Measurements from ENCODE around the gene POM121.
"Not testable (repeated sequence)": the region's sequence is repeated elsewhere in the genome, so short reads cannot be mapped to it uniquely, and the experiment has no call there.

The POM121 gene

DNA sequence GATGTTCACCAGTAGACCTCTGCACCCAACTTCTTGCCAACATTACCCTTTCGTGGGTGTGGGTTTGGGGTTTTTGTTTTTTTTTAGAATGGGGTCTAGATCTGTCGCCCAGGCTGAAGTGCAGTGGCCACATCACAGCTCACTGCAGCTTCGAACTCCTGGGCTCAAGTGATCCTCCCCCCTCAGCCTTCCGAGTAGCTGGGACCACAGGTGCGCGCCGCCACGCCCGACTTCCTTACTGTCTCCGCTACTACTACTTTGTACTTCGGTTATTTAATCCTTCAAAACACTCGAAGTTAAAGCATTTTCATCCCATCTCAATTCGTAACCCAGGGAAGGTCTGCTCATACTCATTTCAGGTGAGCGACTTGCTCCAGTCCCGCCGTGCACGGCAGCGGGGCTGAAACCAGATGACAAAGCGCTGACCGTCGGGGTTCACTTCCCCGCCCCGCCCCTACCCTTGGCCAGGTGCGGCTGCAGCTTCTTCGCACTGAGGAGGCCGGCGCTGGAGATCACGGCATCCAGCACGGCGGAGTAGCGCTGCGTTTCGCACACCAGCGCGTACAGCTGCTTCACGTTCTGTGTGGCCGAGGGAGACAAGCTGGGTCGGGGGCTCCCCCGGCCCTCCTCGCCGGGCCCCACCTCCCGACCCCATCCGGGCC lies 29.1 kb downstream of the POM121 start:
- not testable (repeated sequence) for H3K79me2 ChIP-seq (ENCODE audit: low read length); H3K27me3 ChIP-seq (ENCODE audit: low read depth, low read length); H4K20me1 ChIP-seq (ENCODE audit: insufficient read depth, low read length); H3K27ac ChIP-seq (ENCODE audit: low read length); H3K9me3 ChIP-seq (ENCODE audit: insufficient read depth, low read length); H3K9ac ChIP-seq (ENCODE audit: low read length); H3K4me1 ChIP-seq (ENCODE audit: low read length); H3K36me3 ChIP-seq (replicated peaks; ENCODE audit: low read depth, low read length); H2AFZ ChIP-seq (ENCODE audit: low read depth, low read length)
- H3K4me3 ChIP-seq (ENCODE audit: low read length), result peak overlapping the region; percentile 60; the same call in 1 of the 2 replicates
- peak overlapping the region; percentile 55 for H3K4me2 ChIP-seq (ENCODE audit: low read length)

DNA sequence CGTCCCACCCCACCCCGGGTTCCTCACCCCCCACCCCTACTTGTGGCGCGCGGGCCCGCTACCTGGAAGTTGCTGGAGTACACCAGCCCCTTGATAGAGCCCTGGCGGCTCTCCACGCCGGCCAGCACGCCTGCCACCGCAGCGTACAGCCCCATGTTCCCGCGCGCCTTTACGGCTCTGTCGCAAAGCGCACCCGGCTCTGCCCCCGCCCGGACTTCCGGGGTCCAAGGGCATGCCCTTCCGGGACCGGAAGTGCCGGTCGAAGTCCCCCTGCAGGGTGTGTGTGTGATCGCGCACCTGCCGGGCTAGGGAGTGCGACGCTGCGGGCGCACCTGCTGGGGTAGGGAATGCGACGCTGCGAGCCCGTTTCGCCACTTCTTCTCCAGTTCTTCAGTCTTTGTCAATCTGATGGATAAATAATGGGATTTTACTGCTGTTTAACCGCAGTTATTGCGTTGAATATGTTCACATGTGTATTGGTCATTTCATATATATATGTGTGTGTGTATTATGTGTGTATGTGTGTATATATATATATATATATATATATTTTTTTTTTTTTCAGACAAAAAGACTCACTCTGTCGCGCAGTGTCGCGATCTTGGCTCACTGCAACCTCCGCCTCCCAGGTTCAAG lies 29.8 kb downstream of the POM121 start:
- not testable (repeated sequence) for H3K27me3 ChIP-seq (ENCODE audit: low read depth, low read length); H3K9ac ChIP-seq (ENCODE audit: low read length); H3K4me1 ChIP-seq (ENCODE audit: low read length); H3K4me2 ChIP-seq (ENCODE audit: low read length); H2AFZ ChIP-seq (ENCODE audit: low read depth, low read length); H3K79me2 ChIP-seq (ENCODE audit: low read length); H3K9me3 ChIP-seq (ENCODE audit: insufficient read depth, low read length); H3K36me3 ChIP-seq (replicated peaks; ENCODE audit: low read depth, low read length); H3K27ac ChIP-seq (ENCODE audit: low read length); H4K20me1 ChIP-seq (ENCODE audit: insufficient read depth, low read length)
- peak overlapping the region; percentile 51; the same call in 1 of the 2 replicates for H3K4me3 ChIP-seq (ENCODE audit: low read length)

DNA sequence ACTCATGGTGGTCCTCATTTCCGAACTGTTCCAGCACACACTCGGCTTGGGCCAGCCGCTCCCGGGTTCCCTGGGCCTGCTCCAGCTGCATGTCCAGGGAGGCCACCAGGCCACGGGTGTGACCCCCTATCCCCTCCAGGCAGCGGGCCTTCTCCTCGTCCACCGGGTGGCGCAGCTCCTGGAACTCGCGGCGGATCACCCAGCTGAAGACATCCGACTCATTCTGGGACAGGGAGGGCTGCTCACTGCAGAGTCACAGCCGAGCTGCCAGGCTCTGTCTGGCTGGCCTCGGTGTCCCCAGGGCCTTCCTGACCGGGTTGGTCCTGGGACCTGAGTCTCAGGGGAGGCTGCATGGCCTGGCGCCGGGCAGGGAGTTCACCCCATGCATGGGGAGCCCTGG lies 35.1 kb downstream of the POM121 start:
- H3K9ac ChIP-seq (ENCODE audit: low read length); H3K4me3 ChIP-seq (ENCODE audit: low read length); H3K79me2 ChIP-seq (ENCODE audit: low read length); H3K27me3 ChIP-seq (ENCODE audit: low read depth, low read length); H3K9me3 ChIP-seq (ENCODE audit: insufficient read depth, low read length); H4K20me1 ChIP-seq (ENCODE audit: insufficient read depth, low read length); H3K4me2 ChIP-seq (ENCODE audit: low read length); H3K4me1 ChIP-seq (ENCODE audit: low read length); H3K36me3 ChIP-seq (replicated peaks; ENCODE audit: low read depth, low read length); H3K27ac ChIP-seq (ENCODE audit: low read length); H2AFZ ChIP-seq (ENCODE audit: low read depth, low read length): not testable (repeated sequence)

DNA sequence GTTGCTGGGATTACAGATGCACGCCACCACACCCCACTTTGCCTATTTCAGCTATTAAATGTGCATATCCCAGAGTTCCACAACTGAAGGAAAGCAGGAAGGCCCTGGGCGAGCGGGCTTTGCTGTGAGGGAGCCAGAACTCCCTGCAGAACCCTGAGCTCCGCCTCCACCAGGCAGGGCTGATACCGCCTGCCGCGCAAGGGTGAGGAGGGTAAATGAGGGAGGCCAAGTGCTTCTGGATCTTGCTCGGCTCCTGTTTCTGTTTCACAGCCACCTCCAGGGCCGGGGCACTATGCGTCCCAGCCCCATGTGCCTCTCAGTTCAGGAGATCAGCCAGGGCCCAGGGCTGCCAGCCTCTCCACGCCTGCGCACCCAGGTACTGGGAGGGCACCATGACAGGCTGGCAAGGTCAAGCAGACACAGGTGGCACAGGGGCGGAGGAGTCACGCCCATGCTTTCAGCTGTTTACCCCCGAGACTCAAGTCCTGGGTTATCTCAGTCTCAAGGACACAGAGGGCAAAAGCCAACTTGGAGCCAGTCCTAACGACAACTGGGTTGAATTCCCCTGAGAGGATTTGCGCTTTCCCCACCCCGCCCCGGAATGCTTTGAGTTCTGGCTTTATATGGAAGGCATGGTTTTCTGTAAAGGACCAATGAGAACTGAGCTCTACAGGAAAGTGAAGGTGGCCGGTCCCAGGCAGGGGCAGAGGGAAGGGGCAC lies 35.9 kb downstream of the POM121 start:
- H3K4me2 ChIP-seq (ENCODE audit: low read length); H3K27me3 ChIP-seq (ENCODE audit: low read depth, low read length); H3K27ac ChIP-seq (ENCODE audit: low read length); H3K4me1 ChIP-seq (ENCODE audit: low read length); H3K9ac ChIP-seq (ENCODE audit: low read length); H2AFZ ChIP-seq (ENCODE audit: low read depth, low read length); H4K20me1 ChIP-seq (ENCODE audit: insufficient read depth, low read length); H3K79me2 ChIP-seq (ENCODE audit: low read length); H3K36me3 ChIP-seq (replicated peaks; ENCODE audit: low read depth, low read length); H3K4me3 ChIP-seq (ENCODE audit: low read length); H3K9me3 ChIP-seq (ENCODE audit: insufficient read depth, low read length): not testable (repeated sequence)

DNA sequence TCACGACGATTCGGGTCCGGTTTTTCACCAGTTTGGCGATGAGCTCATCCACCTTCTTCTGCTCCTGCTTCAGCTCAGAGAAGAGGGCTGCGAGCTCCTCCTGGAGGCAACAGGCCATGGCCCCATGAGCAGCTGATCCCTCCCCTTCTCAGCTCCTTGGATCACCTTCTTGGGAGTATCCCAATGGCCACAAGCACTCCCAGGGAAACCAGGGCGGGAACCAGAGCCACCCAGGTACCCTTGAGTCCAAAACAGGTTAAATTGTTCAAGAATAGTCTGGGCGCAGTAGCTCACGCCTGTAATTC lies 36.4 kb downstream of the POM121 start:
- not testable (repeated sequence) for H3K27me3 ChIP-seq (ENCODE audit: low read depth, low read length); H4K20me1 ChIP-seq (ENCODE audit: insufficient read depth, low read length); H3K27ac ChIP-seq (ENCODE audit: low read length)

DNA sequence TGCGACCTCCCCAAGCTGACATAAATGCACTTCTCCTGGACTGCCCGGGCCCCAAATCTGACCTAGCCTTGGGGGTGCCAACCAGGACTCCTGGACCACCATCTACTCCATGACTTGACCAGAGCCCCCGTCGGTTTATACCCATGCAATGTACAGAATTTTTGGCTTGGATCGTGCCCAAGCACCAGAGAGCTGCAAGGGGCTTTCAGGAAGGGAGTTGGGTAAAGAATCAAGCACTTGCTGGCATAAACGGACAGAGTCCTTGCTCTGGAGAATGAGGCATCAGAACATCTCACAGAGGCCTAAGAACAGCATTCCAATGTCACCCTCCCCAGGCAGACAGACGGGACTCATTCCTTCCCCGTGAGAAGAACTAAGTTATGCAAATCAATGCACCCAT lies 38.2 kb downstream of the POM121 start:
- H3K4me1 ChIP-seq (ENCODE audit: low read length); H3K4me3 ChIP-seq (ENCODE audit: low read length): not testable (repeated sequence)

More for the DNA sequence above, 36.4 kb downstream of the POM121 start:
- H3K4me1 ChIP-seq (ENCODE audit: low read length); H3K9me3 ChIP-seq (ENCODE audit: insufficient read depth, low read length); H3K36me3 ChIP-seq (replicated peaks; ENCODE audit: low read depth, low read length); H3K79me2 ChIP-seq (ENCODE audit: low read length); H2AFZ ChIP-seq (ENCODE audit: low read depth, low read length); H3K4me3 ChIP-seq (ENCODE audit: low read length); H3K9ac ChIP-seq (ENCODE audit: low read length); H3K4me2 ChIP-seq (ENCODE audit: low read length): not testable (repeated sequence)

DNA sequence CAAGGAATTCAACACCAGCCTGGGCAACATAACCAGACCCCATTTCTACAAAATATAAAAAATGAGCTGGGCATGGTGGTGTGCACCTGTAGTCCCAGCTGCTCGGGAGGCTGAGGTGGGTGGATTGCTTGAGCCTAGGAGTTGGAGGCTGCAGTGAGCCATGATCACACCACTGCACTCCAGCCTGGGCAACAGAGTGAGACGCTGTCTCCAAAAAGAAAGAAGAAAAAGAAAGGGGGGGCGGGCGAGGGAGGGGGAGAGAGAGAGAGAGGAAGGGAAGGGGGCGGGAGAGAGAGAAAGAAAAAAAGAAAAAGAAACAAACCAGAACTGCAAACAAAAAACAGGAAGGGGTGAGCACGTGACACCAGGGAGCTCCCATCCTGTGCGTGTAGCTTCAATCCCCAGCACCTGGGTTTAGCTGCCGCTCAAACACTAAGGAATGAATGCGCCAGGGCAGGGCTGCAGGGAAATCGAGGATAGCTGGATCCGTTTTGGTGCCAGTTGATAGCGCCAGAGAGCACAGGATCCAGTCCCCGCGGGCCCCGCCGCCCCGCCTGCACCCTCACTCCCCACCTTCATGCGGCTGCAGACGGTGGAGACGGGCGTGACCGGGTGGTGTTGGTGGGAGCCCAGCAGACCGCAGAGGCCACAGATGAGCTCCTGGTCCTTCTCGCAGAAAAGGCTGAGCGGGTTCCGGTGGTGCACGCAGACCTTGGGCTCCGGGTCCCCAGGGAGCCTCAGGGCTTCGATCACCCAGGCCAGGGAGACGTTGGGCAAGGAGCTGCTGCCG lies 40.5 kb downstream of the POM121 start:
- H3K9ac ChIP-seq (ENCODE audit: low read length); H3K4me2 ChIP-seq (ENCODE audit: low read length); H3K79me2 ChIP-seq (ENCODE audit: low read length); H3K27ac ChIP-seq (ENCODE audit: low read length); H3K4me1 ChIP-seq (ENCODE audit: low read length); H4K20me1 ChIP-seq (ENCODE audit: insufficient read depth, low read length); H3K4me3 ChIP-seq (ENCODE audit: low read length); H2AFZ ChIP-seq (ENCODE audit: low read depth, low read length); H3K9me3 ChIP-seq (ENCODE audit: insufficient read depth, low read length); H3K36me3 ChIP-seq (replicated peaks; ENCODE audit: low read depth, low read length); H3K27me3 ChIP-seq (ENCODE audit: low read depth, low read length): not testable (repeated sequence)

More for the DNA sequence above, 38.2 kb downstream of the POM121 start:
- H3K4me2 ChIP-seq (ENCODE audit: low read length); H3K27ac ChIP-seq (ENCODE audit: low read length); H3K36me3 ChIP-seq (replicated peaks; ENCODE audit: low read depth, low read length); H3K27me3 ChIP-seq (ENCODE audit: low read depth, low read length); H2AFZ ChIP-seq (ENCODE audit: low read depth, low read length); H3K9me3 ChIP-seq (ENCODE audit: insufficient read depth, low read length); H4K20me1 ChIP-seq (ENCODE audit: insufficient read depth, low read length); H3K79me2 ChIP-seq (ENCODE audit: low read length); H3K9ac ChIP-seq (ENCODE audit: low read length): not testable (repeated sequence)

DNA sequence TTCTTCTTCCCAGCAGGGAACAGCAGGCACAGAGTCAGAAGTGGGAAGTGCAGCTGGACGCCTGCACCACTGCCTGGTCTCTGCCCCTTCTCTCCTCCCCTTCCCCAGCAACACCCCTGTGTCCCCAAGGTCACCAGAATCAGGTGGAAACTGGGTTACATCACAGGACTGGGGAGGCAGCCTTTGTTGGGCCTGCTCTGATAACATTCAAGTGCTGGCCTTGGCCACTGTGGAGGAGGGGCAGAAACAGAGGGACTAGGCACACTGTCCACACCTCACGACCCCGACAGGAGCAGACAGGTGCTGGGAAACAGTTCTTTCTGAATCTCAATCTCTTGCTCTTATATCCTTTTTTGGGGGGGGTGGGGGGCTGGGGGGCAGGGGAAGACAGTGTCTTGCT lies 42.0 kb downstream of the POM121 start:
- H4K20me1 ChIP-seq (ENCODE audit: insufficient read depth, low read length); H3K36me3 ChIP-seq (replicated peaks; ENCODE audit: low read depth, low read length); H3K27me3 ChIP-seq (ENCODE audit: low read depth, low read length); H3K27ac ChIP-seq (ENCODE audit: low read length); H3K9me3 ChIP-seq (ENCODE audit: insufficient read depth, low read length); H3K79me2 ChIP-seq (ENCODE audit: low read length); H3K4me3 ChIP-seq (ENCODE audit: low read length); H3K9ac ChIP-seq (ENCODE audit: low read length); H3K4me1 ChIP-seq (ENCODE audit: low read length); H2AFZ ChIP-seq (ENCODE audit: low read depth, low read length); H3K4me2 ChIP-seq (ENCODE audit: low read length): not testable (repeated sequence)

DNA sequence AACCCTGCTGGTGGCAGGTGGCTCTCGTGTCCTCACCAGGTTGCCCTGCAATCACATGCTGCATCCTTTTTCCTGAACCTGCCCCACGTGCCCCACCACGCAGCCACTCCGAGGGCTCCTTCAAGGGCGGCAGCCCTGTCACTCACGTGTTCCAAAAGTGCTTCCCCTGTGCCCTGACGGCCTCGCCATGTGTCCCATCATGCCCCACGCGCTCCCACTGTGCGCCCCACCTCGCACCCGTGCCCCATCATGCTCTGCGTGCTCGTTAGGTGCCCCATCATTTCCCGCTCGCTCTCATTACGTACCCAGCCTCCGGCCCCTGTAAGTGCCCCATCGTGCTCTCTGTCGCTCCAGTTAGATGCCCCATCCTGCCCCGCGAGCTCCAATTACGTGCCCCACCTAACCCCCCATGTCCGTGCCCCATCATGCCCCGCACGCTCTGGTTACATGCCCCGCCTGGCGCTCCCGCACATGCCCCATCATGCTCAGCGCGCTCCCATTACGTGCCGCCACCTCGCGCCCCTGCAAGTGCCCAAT lies 44.2 kb downstream of the POM121 start, which contains the start of gene TRIM74:
Gene TRIM74, minus strand, starts transcription at position 487 of the 537 bp plus-strand sequence. CDS start 3,309 bp downstream, outside the sequence.
- not testable (repeated sequence) for H3K9ac ChIP-seq (ENCODE audit: low read length); H3K4me3 ChIP-seq (ENCODE audit: low read length); H3K36me3 ChIP-seq (replicated peaks; ENCODE audit: low read depth, low read length); H3K27ac ChIP-seq (ENCODE audit: low read length); H3K4me2 ChIP-seq (ENCODE audit: low read length); H2AFZ ChIP-seq (ENCODE audit: low read depth, low read length); H3K27me3 ChIP-seq (ENCODE audit: low read depth, low read length); H3K79me2 ChIP-seq (ENCODE audit: low read length); H3K9me3 ChIP-seq (ENCODE audit: insufficient read depth, low read length); H3K4me1 ChIP-seq (ENCODE audit: low read length); H4K20me1 ChIP-seq (ENCODE audit: insufficient read depth, low read length)

Data from OCI-LY3 (cell line).